Measurements from ENCODE around the gene TSHZ1. TPM values are rescaled to one million over a fixed set of nuclear protein-coding genes. Genes with fewer than 3 reads are reported as not detected.

Gene TSHZ1
- polyA plus RNA-seq, 10 donors, result 17.7 to 27.1 (median 23.7) TPM

Other genes starting within 250 kb of the TSHZ1 start
- gene PTGR3, start 1.7 kb upstream of the TSHZ1 start, polyA plus RNA-seq (ENCODE audit: insufficient read length in 10 of 10), result 10 to 100 TPM; 29.3 to 48.8 (median 38.2) TPM
- not detected for gene SMIM21, start 216.9 kb downstream of the TSHZ1 start, polyA plus RNA-seq (ENCODE audit: insufficient read length in 10 of 10)